ENCODE data around the gene OPTC. TPM values are rescaled to one million over a fixed set of nuclear protein-coding genes. Genes with fewer than 3 reads are reported as not detected.

OPTC gene
- polyA plus RNA-seq, 1 donor from 2014 or later: not detected

DNA sequence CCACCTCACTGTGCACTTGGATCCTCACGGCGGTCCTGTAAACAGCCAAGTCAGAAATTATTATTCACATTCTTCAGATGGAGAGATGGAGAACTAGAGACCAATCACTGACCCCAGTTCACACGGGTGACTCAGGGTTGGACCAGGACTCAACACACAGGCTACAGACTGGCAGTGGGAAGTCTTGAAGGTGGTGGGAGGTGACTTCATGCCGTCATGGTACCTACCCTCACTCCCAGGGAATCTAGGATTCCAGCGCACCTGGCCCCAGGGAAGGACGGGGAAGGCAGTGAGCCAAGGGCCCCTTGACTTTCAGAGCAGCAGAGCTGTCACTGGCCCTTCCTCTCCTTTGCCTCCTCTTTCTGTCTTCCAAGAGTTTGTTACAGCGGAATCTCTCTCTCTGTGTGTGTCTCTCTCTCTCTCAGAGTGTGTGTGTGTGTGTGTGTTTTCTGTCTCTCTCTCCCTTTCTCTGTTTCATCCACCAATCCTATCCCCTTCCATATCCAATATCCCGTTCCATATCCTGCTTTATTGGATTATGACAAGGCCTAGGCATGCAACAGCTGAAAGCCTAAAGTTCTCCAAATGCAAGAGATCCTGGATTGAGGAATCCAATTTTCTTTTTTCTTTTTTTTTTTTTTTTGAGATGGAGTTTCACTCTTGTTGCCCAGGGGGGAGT, 11.7 kb downstream of the OPTC start:
- Histone ChIP-seq H3K9ac (ENCODE audit: low read length) (no peak overlapping the region), H3K4me3 (ENCODE audit: low read length) (no peak overlapping the region), H3K79me2 (replicated peaks; ENCODE audit: insufficient read depth, low read length) (no peaks in the 10 kb centered on the region), H2AFZ (ENCODE audit: low read depth, low read length) (no peak overlapping the region), H3K36me3 (ENCODE audit: insufficient read depth, low read length) (no peaks in the 10 kb centered on the region), H3K27ac (ENCODE audit: low read length) (no peak overlapping the region), H3K9me2 (ENCODE audit: insufficient read depth, low read length) (no peaks in the 10 kb centered on the region), H3F3A (ENCODE audit: insufficient read depth, low read length, poor library complexity, severe bottlenecking) (no peaks in the 10 kb centered on the region), H4K20me1 (ENCODE audit: insufficient read depth) (no peaks in the 10 kb centered on the region), H3K27me3 (ENCODE audit: insufficient read depth, low read depth, low read length) (no peaks in the 10 kb centered on the region), H3K9me3 (ENCODE audit: low read length) (no peaks in the 10 kb centered on the region), H3K4me2 (ENCODE audit: low read length) (no peak overlapping the region)
- TF ChIP-seq POLR2AphosphoS5 (IDR thresholded peaks at IDR 0.05) (no peak), TAF1 (IDR thresholded peaks at IDR 0.05; ENCODE audit: low read depth) (no peak), SMC3 (conservative IDR thresholded peaks at IDR 0.05; ENCODE audit: poor library complexity) (no peak), REST (IDR thresholded peaks at IDR 0.05; ENCODE audit: borderline replicate concordance) (no peak), CTCF (IDR thresholded peaks at IDR 0.05; ENCODE audit: poor library complexity, severe bottlenecking) (no peak), MXI1 (conservative IDR thresholded peaks at IDR 0.05; ENCODE audit: poor library complexity, severe bottlenecking) (no peak), EZH2 (IDR thresholded peaks at IDR 0.05; ENCODE audit: borderline replicate concordance, insufficient read depth, low read length, poor library complexity, severe bottlenecking) (no peak)

GRCh38 chr1:203506858-203507626, 13.1 kb downstream of the OPTC start:
- no peak overlapping the region for H3K4me3 ChIP-seq (ENCODE audit: low read length)
- H3K79me2 ChIP-seq (replicated peaks; ENCODE audit: insufficient read depth, low read length): no peaks in the 10 kb centered on the region
- peak overlapping the region; percentile 38 for H3K27ac ChIP-seq (ENCODE audit: low read length)
- TF ChIP-seq SMC3 (conservative IDR thresholded peaks at IDR 0.05; ENCODE audit: poor library complexity) (no peak), POLR2AphosphoS5 (IDR thresholded peaks at IDR 0.05) (no peak), TAF1 (IDR thresholded peaks at IDR 0.05; ENCODE audit: low read depth) (no peak), REST (IDR thresholded peaks at IDR 0.05; ENCODE audit: borderline replicate concordance) (no peak), RAD21 (conservative IDR thresholded peaks at IDR 0.05) (no peak), MXI1 (conservative IDR thresholded peaks at IDR 0.05; ENCODE audit: poor library complexity, severe bottlenecking) (no peak), EZH2 (IDR thresholded peaks at IDR 0.05; ENCODE audit: borderline replicate concordance, insufficient read depth, low read length, poor library complexity, severe bottlenecking) (no peak), CTCF (IDR thresholded peaks at IDR 0.05; ENCODE audit: poor library complexity, severe bottlenecking) (no peak), EP300 (conservative IDR thresholded peaks at IDR 0.05; ENCODE audit: poor library complexity, severe bottlenecking) (no peak)
- no peak overlapping the region for H2AFZ ChIP-seq (ENCODE audit: low read depth, low read length)
- no peaks in the 10 kb centered on the region for H3K36me3 ChIP-seq (ENCODE audit: insufficient read depth, low read length)
- H3K9me2 ChIP-seq (ENCODE audit: insufficient read depth, low read length): no peaks in the 10 kb centered on the region
- no peaks in the 10 kb centered on the region for H3K9me3 ChIP-seq (ENCODE audit: low read length)
- no peaks in the 10 kb centered on the region for H3F3A ChIP-seq (ENCODE audit: insufficient read depth, low read length, poor library complexity, severe bottlenecking)
- H4K20me1 ChIP-seq (ENCODE audit: insufficient read depth): no peaks in the 10 kb centered on the region
- H3K9ac ChIP-seq (ENCODE audit: low read length): peak overlapping the region; percentile 28
- H3K4me2 ChIP-seq (ENCODE audit: low read length): no peak overlapping the region
- no peaks in the 10 kb centered on the region for H3K27me3 ChIP-seq (ENCODE audit: insufficient read depth, low read depth, low read length)
